ENCODE measurements around the gene NDFIP1.
"Not testable (repeated sequence)": the region's sequence is repeated elsewhere in the genome, so short reads cannot be mapped to it uniquely, and the experiment has no call there.

Gene NDFIP1

GRCh38 chr5:142120247-142120935 is 11.8 kb downstream of the NDFIP1 start:
- DNase-seq = no peak

- DNase-seq = no peak
These were observed 13.5 kb downstream of the NDFIP1 start for GRCh38 chr5:142122121-142122520.

GRCh38 chr5:142125378-142125777 is 16.8 kb downstream of the NDFIP1 start:
- no peak for DNase-seq

GRCh38 chr5:142125963-142126362 is 17.4 kb downstream of the NDFIP1 start:
- DNase-seq = no peak

- DNase-seq = no peak
These were observed 20.2 kb downstream of the NDFIP1 start for GRCh38 chr5:142128675-142129208.

GRCh38 chr5:142129446-142130066 is 21.0 kb downstream of the NDFIP1 start:
- DNase-seq = no peak

- no peak for DNase-seq
These were observed 22.8 kb downstream of the NDFIP1 start for GRCh38 chr5:142131394-142131793.

GRCh38 chr5:142132916-142133315 is 24.3 kb downstream of the NDFIP1 start:
- DNase-seq = no peak

GRCh38 chr5:142133330-142134206 is 25.0 kb downstream of the NDFIP1 start:
- DNase-seq = no peak

- DNase-seq = no peak
These were observed 25.9 kb downstream of the NDFIP1 start for GRCh38 chr5:142134331-142135010.

GRCh38 chr5:142141463-142141862 is 32.9 kb downstream of the NDFIP1 start:
- DNase-seq = no peak

- no peak for DNase-seq
These were observed 35.3 kb downstream of the NDFIP1 start for GRCh38 chr5:142143878-142144277.

- peak; percentile 22 for DNase-seq
These were observed 36.7 kb downstream of the NDFIP1 start for GRCh38 chr5:142145106-142145900.

GRCh38 chr5:142149363-142149762 is 40.8 kb downstream of the NDFIP1 start:
- DNase-seq = no peak

GRCh38 chr5:142150431-142150830 is 41.9 kb downstream of the NDFIP1 start:
- DNase-seq = no peak

- DNase-seq = peak; percentile 43
These were observed 43.1 kb downstream of the NDFIP1 start for GRCh38 chr5:142151436-142152383.

GRCh38 chr5:142152384-142152732 is 43.8 kb downstream of the NDFIP1 start:
- DNase-seq = no peak

- DNase-seq = no peak
These were observed 45.3 kb downstream of the NDFIP1 start for GRCh38 chr5:142153674-142154448.

- DNase-seq = not testable (repeated sequence)
These were observed 45.9 kb downstream of the NDFIP1 start for GRCh38 chr5:142154449-142154841.

GRCh38 chr5:142156839-142157463 is 48.4 kb downstream of the NDFIP1 start:
- DNase-seq = no peak
